Colonic mucosa (tissue), 4 donors: ENCODE results near the gene TIMP2. TPM values are rescaled to one million over a fixed set of nuclear protein-coding genes. Genes with fewer than 3 reads are reported as not detected.
"Not testable (repeated sequence)": the region's sequence is repeated elsewhere in the genome, so short reads cannot be mapped to it uniquely, and the experiment has no call there.

Source experiments
- DNase-seq: peaks from one replicate; pipeline ENCODE4 v3.0.0-alpha.2; 2020
- H3K27ac ChIP-seq: fragments of 200-600 bp; one replicate; pipeline ENCODE4 v1.8.0; 2021
- H3K27me3 ChIP-seq: fragments of 200-600 bp; one replicate; pipeline ENCODE4 v1.8.0; 2021
- H3K36me3 ChIP-seq: fragments of 200-600 bp; one replicate; pipeline ENCODE4 v1.8.0; 2021
- H3K4me1 ChIP-seq: fragments of 200-600 bp; one replicate; pipeline ENCODE4 v1.8.0; 2021; ENCODE audit warnings: mild to moderate bottlenecking
- H3K4me3 ChIP-seq: fragments of 200-600 bp; one replicate; pipeline ENCODE4 v1.8.0; 2021
- H3K9ac ChIP-seq, 2 donors: one replicate each; pipeline ENCODE4 v1.7.0; 2013; ENCODE audit warnings: control low read depth in 2 of 2, low read depth in 2 of 2, low read length in 2 of 2
- H3K9me3 ChIP-seq: fragments of 200-600 bp; one replicate; pipeline ENCODE4 v1.8.0; 2021
- CTCF ChIP-seq: fragments of 200-600 bp; IDR thresholded peaks from one replicate; pipeline ENCODE4 v1.8.0; 2022; ENCODE audit warnings: antibody characterized with exemption, mild to moderate bottlenecking
- intact Hi-C: fragments of 100-400 bp; cut with DNase I; formaldehyde crosslinking; loops from one replicate; pipeline ENCODE4 v1.14.1; 2022
- total RNA-seq, 2 donors: library from RNA; stranded (reverse); fragmentation: NEBNext Ultra II Directional in 1 of 2; extraction: Animal tissue kit (Norgen Biotek cat#: 25700) in 1 of 2; gene quantifications; one replicate each; pipeline ENCODE4 v1.2.1, GENCODE V29; 2021
- donor health status: healthy.
- donor health status: DM: no; HTN: no; CAD: no.
- donor health status: DM: no; HTN: no; CAD: no.

TIMP2 gene
- total RNA-seq, 2 donors from 2014 or later: 42.8 to 86.1 TPM

- Histone ChIP-seq H3K9ac (peak overlapping the region; percentile 36 to 40), H3K27ac (peak overlapping the region; percentile 86), H3K9me3 (no peaks in the 10 kb centered on the region), H3K27me3 (no peaks in the 10 kb centered on the region), H3K4me3 (no peak overlapping the region), H3K36me3 (no peaks in the 10 kb centered on the region), H3K4me1 (peaks cover 10% of the 10 kb centered on the region)
- intact Hi-C loops: no loop called here
- DNase-seq: peak; percentile 52
- no peak for TF ChIP-seq CTCF
Observed at GRCh38 chr17:78883089-78883532, 42.1 kb downstream of the TIMP2 start.

- intact Hi-C loops: no loop called here
- Histone ChIP-seq H3K9me3 (no peaks in the 10 kb centered on the region), H3K27ac (peak overlapping the region; percentile 86), H3K27me3 (no peaks in the 10 kb centered on the region), H3K36me3 (no peaks in the 10 kb centered on the region), H3K9ac (peak overlapping the region in 1 of 2 donors; percentile 40), H3K4me3 (no peak overlapping the region), H3K4me1 (peaks cover 10% of the 10 kb centered on the region)
- no peak for DNase-seq
- TF ChIP-seq CTCF: no peak
Observed at GRCh38 chr17:78882540-78883088, 42.6 kb downstream of the TIMP2 start.

- Histone ChIP-seq H3K36me3 (no peaks in the 10 kb centered on the region), H3K9ac (peak overlapping the region in 1 of 2 donors; percentile 63), H3K4me1 (peaks cover 10% of the 10 kb centered on the region), H3K27me3 (no peaks in the 10 kb centered on the region), H3K27ac (peak overlapping the region; percentile 72), H3K9me3 (no peaks in the 10 kb centered on the region), H3K4me3 (no peak overlapping the region)
- no peak for TF ChIP-seq CTCF
- DNase-seq: peak; percentile 42
- intact Hi-C loops: no loop called here
Observed at GRCh38 chr17:78879635-78880186, 45.5 kb downstream of the TIMP2 start.

GRCh38 chr17:78878871-78879527, 46.2 kb downstream of the TIMP2 start:
- Histone ChIP-seq H3K36me3 (no peaks in the 10 kb centered on the region), H3K4me1 (peaks cover 10% of the 10 kb centered on the region), H3K27me3 (no peaks in the 10 kb centered on the region), H3K27ac (peak overlapping the region; percentile 72), H3K9ac (peak overlapping the region in 1 of 2 donors; percentile 47), H3K9me3 (no peaks in the 10 kb centered on the region), H3K4me3 (no peak overlapping the region)
- intact Hi-C loops: no loop called here
- DNase-seq: no peak
- TF ChIP-seq CTCF: no peak

GRCh38 chr17:78878261-78878660, 46.9 kb downstream of the TIMP2 start:
- H3K4me1 ChIP-seq: peaks cover 5% of the 10 kb centered on the region
- no peak for TF ChIP-seq CTCF
- H3K27ac ChIP-seq: no peak overlapping the region
- no peak for DNase-seq
- no peaks in the 10 kb centered on the region for H3K9me3 ChIP-seq
- no peaks in the 10 kb centered on the region for H3K36me3 ChIP-seq
- no peaks in the 10 kb centered on the region for H3K27me3 ChIP-seq
- H3K4me3 ChIP-seq: no peak overlapping the region
- intact Hi-C loops: no loop called here
- H3K9ac ChIP-seq: no peak overlapping the region

- H3K27me3 ChIP-seq, H3K4me3 ChIP-seq, DNase-seq, intact Hi-C loops, H3K36me3 ChIP-seq, H3K9ac ChIP-seq, H3K4me1 ChIP-seq, H3K27ac ChIP-seq, H3K9me3 ChIP-seq: not testable (repeated sequence)
Observed at GRCh38 chr17:78876954-78877517, 48.2 kb downstream of the TIMP2 start.
